ENCODE measurements around the gene IGFL2.

The IGFL2 gene

DNA sequence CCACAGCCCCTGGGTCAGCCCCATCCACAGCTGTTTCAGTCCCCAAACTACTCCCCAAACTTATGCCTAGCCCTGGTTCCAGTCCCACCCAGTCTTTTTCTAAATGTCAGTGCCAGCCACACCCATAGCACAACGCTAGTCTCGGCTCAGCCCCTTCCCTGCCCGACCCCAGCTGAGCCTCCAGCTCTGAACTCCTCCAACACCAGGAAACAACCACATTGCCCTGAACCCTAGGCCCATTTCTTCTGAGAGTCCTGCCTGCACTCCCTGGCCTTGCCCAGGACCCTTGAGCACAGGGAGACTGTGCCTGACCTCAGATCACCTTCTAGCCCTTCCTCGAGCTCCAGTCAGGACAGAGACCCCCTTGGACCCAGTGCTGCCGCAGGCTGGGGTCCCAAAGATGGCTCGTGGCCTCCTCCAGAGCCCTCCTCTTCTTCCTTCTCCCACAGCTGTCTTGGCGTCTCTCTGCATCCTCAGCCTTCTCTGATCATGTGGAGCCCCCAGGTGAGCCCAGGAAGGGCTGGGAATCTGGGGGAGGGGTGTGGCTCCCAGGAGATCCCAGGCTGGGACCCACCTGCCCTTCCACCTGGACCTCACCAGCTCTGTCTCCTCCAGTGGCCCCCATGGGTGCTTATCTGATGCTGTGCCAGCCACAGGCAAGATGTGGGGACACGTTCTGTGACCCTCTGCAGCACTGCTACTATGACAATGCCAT lies 48.5 kb downstream of the IGFL2 start:
- DNase-seq (ENCODE audit: low read depth), result no peak
- TF ChIP-seq, protein P1, sequence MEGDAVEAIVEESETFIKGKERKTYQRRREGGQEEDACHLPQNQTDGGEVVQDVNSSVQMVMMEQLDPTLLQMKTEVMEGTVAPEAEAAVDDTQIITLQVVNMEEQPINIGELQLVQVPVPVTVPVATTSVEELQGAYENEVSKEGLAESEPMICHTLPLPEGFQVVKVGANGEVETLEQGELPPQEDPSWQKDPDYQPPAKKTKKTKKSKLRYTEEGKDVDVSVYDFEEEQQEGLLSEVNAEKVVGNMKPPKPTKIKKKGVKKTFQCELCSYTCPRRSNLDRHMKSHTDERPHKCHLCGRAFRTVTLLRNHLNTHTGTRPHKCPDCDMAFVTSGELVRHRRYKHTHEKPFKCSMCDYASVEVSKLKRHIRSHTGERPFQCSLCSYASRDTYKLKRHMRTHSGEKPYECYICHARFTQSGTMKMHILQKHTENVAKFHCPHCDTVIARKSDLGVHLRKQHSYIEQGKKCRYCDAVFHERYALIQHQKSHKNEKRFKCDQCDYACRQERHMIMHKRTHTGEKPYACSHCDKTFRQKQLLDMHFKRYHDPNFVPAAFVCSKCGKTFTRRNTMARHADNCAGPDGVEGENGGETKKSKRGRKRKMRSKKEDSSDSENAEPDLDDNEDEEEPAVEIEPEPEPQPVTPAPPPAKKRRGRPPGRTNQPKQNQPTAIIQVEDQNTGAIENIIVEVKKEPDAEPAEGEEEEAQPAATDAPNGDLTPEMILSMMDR (IDR thresholded peaks at IDR 0.05; ENCODE audit: low read depth, low read length, missing control alignments), result no peak
- no peak overlapping the region for H3K4me3 ChIP-seq (ENCODE audit: low read depth, low read length)

DNA sequence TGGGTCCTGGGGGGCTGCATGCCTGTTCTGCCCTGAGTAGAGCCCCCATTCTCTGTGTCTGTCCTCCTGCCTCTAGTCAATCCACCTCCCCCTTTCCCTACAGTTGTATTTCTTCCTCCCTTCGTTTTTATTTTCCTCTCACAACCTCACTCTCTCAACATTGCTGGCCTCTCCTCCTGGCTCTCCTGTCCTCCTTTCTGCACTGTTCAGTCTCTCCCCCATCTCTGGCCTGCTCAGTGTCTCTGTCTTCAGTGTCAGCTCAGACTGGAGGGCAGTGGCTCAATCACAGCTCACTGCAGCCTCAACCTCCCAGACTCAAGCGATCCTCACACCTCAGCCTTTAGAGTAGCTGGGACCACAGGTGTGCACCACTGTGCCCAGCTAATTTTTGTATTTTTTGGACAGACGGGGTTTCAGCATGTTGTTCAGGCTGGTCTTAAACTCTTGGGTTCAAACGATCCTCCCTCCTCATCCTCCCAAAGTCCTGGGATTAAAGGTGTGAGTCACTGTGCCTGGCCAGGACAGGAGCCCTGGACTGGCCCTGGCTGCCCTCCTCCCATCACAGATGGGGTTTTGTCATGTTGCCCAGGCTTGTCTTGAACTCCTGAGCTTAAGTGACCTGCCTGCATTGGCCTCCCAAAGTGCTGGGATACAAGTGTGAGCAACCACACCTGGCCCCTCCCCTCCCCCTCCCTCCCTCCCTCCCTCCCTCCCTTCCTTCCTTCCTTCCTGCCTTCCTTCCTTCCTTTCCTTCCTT lies 49.5 kb downstream of the IGFL2 start:
- TF ChIP-seq, protein P1 (IDR thresholded peaks at IDR 0.05; ENCODE audit: low read depth, low read length, missing control alignments), result no peak
- DNase-seq (ENCODE audit: low read depth), result no peak
- no peak overlapping the region for H3K4me3 ChIP-seq (ENCODE audit: low read depth, low read length)

DNA sequence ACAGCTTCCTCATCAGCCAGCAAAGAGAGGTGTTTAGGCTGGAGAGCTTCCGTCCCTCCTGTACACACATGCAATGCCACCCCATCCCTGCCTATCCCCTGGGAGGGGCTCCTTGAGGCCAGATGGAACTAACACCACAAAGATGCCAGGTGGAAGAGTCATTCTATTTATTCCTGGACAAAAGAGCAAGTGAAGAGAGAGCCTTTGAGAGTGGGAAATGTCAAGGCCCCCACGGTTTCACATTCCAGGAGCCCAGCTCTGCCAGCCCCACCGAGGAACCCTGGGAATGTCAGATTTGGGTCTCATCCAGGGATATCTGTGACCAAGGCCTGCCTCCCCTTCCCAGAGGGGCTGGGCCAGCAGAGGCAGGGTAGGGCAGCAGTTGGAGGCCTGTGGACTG lies 50.7 kb downstream of the IGFL2 start:
- no peak overlapping the region for H3K4me3 ChIP-seq (ENCODE audit: low read depth, low read length)
- TF ChIP-seq, protein P1 (IDR thresholded peaks at IDR 0.05; ENCODE audit: low read depth, low read length, missing control alignments), result no peak

DNA sequence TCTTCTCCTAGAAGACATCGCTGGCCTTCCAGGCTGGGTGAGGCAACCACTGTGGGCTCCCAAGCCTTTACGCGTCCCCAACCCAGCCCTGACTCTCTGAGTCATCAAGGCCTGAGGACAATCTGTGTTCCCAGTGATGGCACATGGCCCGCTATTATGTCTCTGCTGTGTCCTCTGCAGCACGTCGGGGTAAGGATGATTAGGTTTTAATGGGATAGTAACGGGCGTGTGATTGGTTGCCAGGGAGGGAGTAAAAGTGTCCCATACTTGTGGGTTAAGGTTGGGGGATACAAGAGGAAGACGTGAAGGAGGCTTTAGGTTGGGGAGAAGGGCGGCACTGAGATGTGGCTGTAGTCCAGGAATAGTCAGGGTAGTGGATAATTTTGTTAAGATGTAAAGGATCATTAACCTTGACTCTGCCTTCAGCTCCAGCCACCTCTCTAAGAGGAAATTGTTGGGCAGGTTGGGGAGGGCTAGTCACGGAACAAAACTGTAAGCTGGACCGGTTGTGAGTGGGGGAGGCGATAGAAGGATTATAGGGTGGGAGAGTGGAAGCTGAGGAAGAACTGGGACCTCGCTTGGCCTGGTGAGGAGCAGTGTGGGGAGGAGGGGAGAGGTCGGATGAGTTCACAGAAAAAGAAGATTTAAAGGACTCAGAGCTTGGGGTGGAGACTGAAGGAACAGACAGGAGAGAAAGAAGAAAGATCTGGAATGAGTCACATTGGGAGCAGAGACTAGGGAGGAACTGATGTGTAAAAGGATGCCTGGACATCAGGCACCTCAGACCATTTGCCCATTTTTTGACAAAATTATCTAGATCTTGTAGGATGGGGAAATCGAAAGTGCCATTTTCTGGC lies 53.6 kb downstream of the IGFL2 start:
- H3K4me3 ChIP-seq (ENCODE audit: low read depth, low read length), result no peak overlapping the region
- TF ChIP-seq, protein P1 (IDR thresholded peaks at IDR 0.05; ENCODE audit: low read depth, low read length, missing control alignments), result no peak
- DNase-seq (ENCODE audit: low read depth), result no peak

More for the DNA sequence above, 50.7 kb downstream of the IGFL2 start:
- DNase-seq (ENCODE audit: low read depth), result no peak

DNA sequence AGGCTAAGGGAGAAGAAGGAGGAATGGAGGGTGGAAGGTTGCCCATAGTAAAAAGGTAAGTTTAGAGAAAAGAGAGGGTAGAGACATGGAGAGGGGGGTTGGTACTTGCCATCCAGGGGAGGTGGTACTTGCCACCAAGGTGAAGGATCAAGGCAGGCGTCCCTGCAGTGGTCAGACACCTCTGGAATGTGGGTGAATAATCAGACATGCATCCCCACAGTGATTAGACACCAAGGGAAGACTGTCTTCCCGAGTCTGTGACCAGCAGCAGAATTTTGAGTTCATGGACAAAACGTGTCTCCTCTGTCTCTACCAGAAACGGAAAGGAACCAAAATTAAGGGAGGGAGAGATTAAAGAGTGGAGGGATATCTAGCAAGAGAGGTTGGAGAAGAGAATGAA lies 54.4 kb downstream of the IGFL2 start:
- no peak overlapping the region for H3K4me3 ChIP-seq (ENCODE audit: low read depth, low read length)
- DNase-seq (ENCODE audit: low read depth), result no peak
- TF ChIP-seq, protein P1 (IDR thresholded peaks at IDR 0.05; ENCODE audit: low read depth, low read length, missing control alignments), result no peak

DNA sequence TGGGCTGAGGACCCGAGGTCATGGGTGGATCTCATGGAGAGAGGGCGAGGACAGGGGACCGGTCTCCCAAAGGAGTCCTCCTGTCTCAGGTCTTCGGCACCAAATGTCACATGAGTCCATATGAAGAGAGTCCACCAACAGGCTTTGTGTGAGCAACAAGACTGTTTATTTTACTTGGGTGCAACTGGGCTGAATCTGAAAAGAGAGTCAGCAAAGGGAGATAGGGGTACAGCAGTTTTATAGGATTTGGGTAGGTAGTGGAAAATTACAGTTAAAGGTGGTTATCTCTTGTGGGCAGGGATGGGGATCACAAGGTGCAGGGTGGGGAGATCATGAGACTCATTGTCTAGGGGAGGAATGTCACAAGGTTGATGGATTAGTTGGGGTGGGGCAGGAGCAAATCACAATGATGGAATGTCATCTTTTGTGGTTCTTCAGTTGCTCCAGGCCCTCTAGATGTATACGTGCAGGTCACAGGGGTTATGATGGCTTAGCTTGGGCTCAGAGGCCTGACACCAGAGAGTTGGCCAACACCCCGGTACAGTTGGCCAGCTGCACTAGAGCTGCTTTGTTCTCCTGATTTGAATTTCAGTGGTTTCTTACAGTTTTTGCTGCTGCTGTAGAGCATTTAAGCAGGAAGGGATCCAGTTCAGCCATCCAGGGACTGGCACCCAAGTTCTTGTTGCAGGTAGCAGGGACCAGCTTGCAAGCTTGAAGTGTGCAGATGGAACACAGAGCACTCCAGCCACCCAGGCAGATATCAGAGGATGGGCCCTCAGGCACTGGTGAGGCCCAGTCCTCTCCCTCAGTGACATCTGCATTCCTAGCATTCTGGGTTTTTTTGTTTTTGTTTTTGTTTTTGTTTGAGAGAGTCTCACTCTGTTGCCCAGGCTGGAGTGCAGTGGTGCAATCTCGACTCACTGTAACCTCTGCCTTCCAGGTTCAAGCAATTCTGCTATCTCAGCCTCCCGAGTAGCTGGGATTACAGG lies 55.1 kb downstream of the IGFL2 start:
- no peak for DNase-seq (ENCODE audit: low read depth)
- TF ChIP-seq, protein P1 (IDR thresholded peaks at IDR 0.05; ENCODE audit: low read depth, low read length, missing control alignments), result no peak
- no peak overlapping the region for H3K4me3 ChIP-seq (ENCODE audit: low read depth, low read length)

All from GM12864 (cell line).